Measurements from ENCODE around the gene TYR. TPM values are rescaled to one million over a fixed set of nuclear protein-coding genes. Genes with fewer than 3 reads are reported as not detected.
"Not testable (repeated sequence)": the region's sequence is repeated elsewhere in the genome, so short reads cannot be mapped to it uniquely, and the experiment has no call there.

The TYR gene
- total RNA-seq, 2 donors from 2014 or later, result not detected

DNA sequence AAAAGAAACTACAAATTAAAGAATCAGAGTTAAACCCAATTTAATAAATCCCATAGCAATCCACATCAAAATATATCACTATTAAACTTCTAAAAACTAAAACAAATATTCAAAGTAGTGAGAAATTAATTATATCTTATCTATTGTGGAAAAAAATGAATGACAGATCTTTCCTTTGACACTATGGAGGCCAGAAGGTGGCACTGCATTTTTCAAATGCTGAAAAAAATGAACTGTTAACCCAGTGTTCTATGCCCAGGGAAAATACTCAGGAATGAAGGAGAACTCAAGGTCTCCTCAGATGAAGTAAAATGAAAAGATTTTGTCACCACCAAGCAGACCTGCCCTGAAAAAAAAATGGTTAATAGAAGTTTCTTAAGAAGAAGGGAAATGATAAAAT is 27.7 kb downstream of the TYR start:
- H3K27me3 Mint-ChIP-seq, result no peaks in the 10 kb centered on the region
- H3K4me3 Mint-ChIP-seq, result no peak overlapping the region
- no peaks in the 10 kb centered on the region for H3K36me3 Mint-ChIP-seq
- ATAC-seq (no peak), DNase-seq (ENCODE audit: low spot score) (no peak)
- peaks cover 12% of the 10 kb centered on the region for H3K9me3 Mint-ChIP-seq
- no peak overlapping the region for H3K27ac Mint-ChIP-seq
- H3K4me1 Mint-ChIP-seq (ENCODE audit: low read depth in 2 of 2), result no peaks in the 10 kb centered on the region

DNA sequence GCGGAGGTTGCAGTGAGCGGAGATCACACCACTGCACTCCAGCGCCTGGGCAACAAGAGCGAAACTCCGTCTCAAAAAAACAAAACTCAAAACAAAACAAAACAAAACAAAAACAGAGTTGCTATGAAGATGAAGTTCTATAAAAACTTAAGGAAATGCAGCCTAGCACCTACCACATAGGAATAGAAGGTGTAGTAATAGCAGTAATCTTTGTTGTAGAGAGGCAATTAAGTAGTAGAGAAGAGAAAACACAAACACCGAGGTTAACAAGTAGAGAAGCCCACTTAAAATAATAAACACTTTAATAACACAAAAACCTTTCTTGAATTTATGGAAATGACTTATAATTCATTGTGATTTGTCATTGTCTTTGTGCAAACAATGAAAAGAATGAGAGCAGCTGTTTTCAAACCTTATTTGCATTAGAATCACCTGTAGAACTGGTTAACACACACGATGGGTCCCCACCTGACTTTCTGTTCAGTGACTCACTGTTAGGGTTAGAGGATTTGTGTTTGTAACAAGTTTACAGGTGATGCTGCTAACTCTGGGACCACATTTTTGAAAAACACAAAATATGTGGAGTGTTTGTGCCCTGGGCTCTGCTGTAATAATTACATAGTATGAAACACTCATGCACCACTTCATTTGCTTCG is 43.1 kb downstream of the TYR start:
- H3K36me3 Mint-ChIP-seq, result no peaks in the 10 kb centered on the region
- H3K4me1 Mint-ChIP-seq (ENCODE audit: low read depth in 2 of 2), result no peaks in the 10 kb centered on the region
- H3K4me3 Mint-ChIP-seq, result no peak overlapping the region
- no peak for DNase-seq (ENCODE audit: low spot score)
- no peaks in the 10 kb centered on the region for H3K27me3 Mint-ChIP-seq
- no peak for ATAC-seq
- no peak overlapping the region for H3K27ac Mint-ChIP-seq
- H3K9me3 Mint-ChIP-seq, result no peaks in the 10 kb centered on the region

GRCh38 chr11:89235083-89235482 is 57.4 kb downstream of the TYR start:
- Mint-ChIP-seq H3K9me3 (peaks cover 14% of the 10 kb centered on the region), H3K27me3 (no peaks in the 10 kb centered on the region), H3K36me3 (no peaks in the 10 kb centered on the region), H3K4me1 (ENCODE audit: low read depth in 2 of 2) (no peaks in the 10 kb centered on the region), H3K4me3 (no peak overlapping the region), H3K27ac (no peak overlapping the region)
- no peak for ATAC-seq
- no peak for DNase-seq (ENCODE audit: low spot score)

DNA sequence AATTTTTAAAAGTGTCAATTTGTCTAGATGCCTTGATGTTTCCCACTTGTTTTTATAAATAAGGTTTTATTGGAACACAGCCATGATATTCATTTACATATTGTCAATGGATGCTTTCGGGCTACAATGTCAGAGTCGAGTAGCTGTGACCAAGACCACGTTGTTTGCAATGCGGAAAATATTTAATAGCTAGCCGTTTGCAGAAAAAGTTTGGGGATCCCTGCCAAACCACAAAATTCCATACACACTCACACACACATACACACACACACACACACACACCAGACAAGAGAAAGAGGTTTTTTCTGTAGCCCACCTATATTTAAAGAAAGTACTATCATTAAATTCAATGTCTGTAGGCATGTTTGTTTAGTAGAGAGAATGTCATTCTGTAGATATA is 58.3 kb downstream of the TYR start:
- ATAC-seq (no peak), DNase-seq (ENCODE audit: low spot score) (no peak)
- no peak overlapping the region for H3K4me3 Mint-ChIP-seq
- H3K27ac Mint-ChIP-seq, result no peak overlapping the region
- peaks cover 16% of the 10 kb centered on the region for H3K9me3 Mint-ChIP-seq
- no peaks in the 10 kb centered on the region for H3K27me3 Mint-ChIP-seq
- H3K36me3 Mint-ChIP-seq, result no peaks in the 10 kb centered on the region
- H3K4me1 Mint-ChIP-seq (ENCODE audit: low read depth in 2 of 2), result no peaks in the 10 kb centered on the region

GRCh38 chr11:89247007-89247406 is 69.3 kb downstream of the TYR start:
- H3K27ac Mint-ChIP-seq; H3K4me3 Mint-ChIP-seq; H3K27me3 Mint-ChIP-seq; DNase-seq (ENCODE audit: low spot score); ATAC-seq; H3K4me1 Mint-ChIP-seq (ENCODE audit: low read depth in 2 of 2): not testable (repeated sequence)
- peaks cover 17% of the 10 kb centered on the region for H3K36me3 Mint-ChIP-seq
- H3K9me3 Mint-ChIP-seq, result peaks cover 13% of the 10 kb centered on the region

DNA sequence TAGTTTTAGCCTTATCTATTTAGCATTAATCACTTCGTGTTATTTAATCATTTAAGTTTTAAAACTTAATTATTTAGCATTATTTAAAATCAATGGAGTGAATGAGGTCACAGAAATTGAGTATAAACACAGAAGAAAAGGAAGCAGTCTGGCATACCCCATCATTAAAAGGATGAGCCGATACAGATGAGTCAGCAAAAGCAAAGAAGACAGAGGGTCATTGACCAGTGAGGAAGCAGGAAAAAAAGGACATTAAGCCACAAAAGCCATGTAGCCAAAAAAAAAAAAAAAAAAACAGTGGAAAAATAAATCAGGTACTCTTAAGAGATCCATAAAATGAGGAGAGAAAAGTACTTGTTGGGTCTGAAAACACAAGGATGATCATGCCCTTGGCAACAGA is 71.5 kb downstream of the TYR start:
- Mint-ChIP-seq H3K27ac (no peak overlapping the region), H3K4me3 (no peak overlapping the region), H3K27me3 (no peaks in the 10 kb centered on the region), H3K4me1 (ENCODE audit: low read depth in 2 of 2) (no peaks in the 10 kb centered on the region), H3K36me3 (peaks cover 17% of the 10 kb centered on the region), H3K9me3 (peaks cover 21% of the 10 kb centered on the region)
- DNase-seq (ENCODE audit: low spot score) (no peak), ATAC-seq (no peak)

DNA sequence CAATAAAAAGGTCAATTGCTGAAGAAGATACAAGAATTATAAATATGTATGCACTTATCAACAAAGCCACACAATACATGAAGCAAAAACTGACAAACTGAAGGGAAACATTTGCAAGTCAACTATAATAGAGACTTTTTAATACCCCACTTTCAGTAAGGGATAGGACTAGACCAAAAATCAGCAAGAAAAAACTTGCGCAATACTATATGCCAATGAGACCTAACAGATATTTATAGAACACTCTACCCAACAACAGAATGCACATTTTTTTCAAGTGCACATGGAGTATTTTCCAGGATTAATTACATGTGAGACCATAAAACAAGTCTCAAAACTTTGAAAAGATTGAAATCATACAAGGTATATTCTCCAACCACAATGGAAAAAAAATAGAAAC is 83.8 kb downstream of the TYR start:
- DNase-seq (ENCODE audit: low spot score); H3K9me3 Mint-ChIP-seq; H3K36me3 Mint-ChIP-seq; H3K4me3 Mint-ChIP-seq; H3K27ac Mint-ChIP-seq; H3K4me1 Mint-ChIP-seq (ENCODE audit: low read depth in 2 of 2); H3K27me3 Mint-ChIP-seq; ATAC-seq: not testable (repeated sequence)

- H3K36me3 Mint-ChIP-seq, result no peaks in the 10 kb centered on the region
- H3K4me1 Mint-ChIP-seq (ENCODE audit: low read depth in 2 of 2), result no peaks in the 10 kb centered on the region
- peaks cover 9% of the 10 kb centered on the region for H3K9me3 Mint-ChIP-seq
- no peak overlapping the region for H3K4me3 Mint-ChIP-seq
- ATAC-seq, result no peak
- H3K27ac Mint-ChIP-seq, result no peak overlapping the region
- no peak for DNase-seq (ENCODE audit: low spot score)
- no peaks in the 10 kb centered on the region for H3K27me3 Mint-ChIP-seq
Observed at GRCh38 chr11:89267660-89268302, 90.1 kb downstream of the TYR start.

- not testable (repeated sequence) for H3K4me3 Mint-ChIP-seq
- peaks cover 22% of the 10 kb centered on the region for H3K9me3 Mint-ChIP-seq
Observed at GRCh38 chr11:89272540-89273088, 94.9 kb downstream of the TYR start.

GRCh38 chr11:89273220-89273619 is 95.5 kb downstream of the TYR start:
- H3K36me3 Mint-ChIP-seq; H3K27me3 Mint-ChIP-seq; H3K27ac Mint-ChIP-seq; ATAC-seq; DNase-seq (ENCODE audit: low spot score); H3K4me1 Mint-ChIP-seq (ENCODE audit: low read depth in 2 of 2); H3K4me3 Mint-ChIP-seq: not testable (repeated sequence)
- peaks cover 27% of the 10 kb centered on the region for H3K9me3 Mint-ChIP-seq

More at GRCh38 chr11:89272540-89273088, 94.9 kb downstream of the TYR start:
- not testable (repeated sequence) for H3K4me1 Mint-ChIP-seq (ENCODE audit: low read depth in 2 of 2); H3K27ac Mint-ChIP-seq; H3K36me3 Mint-ChIP-seq; DNase-seq (ENCODE audit: low spot score); H3K27me3 Mint-ChIP-seq; ATAC-seq

DNA sequence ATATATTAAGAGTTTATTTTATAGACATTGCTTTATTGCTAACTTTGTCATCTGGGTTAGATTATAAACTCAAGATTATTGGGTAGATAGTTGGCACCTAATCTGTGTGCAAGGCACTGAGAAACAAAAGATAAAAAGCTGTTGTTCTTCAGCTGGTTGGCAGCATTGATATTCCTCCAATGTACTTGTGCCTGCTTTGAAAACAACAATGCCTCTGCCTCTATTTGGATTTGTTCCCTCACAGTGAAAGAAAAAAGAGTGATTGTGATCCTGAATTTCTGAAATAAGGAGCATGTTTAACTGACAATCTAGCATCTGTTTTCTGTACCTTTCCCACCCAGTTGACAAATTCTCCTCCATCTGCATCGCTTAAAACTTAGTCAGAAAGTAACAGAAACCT is 98.3 kb downstream of the TYR start:
- H3K36me3 Mint-ChIP-seq, result peaks cover 3% of the 10 kb centered on the region
- H3K9me3 Mint-ChIP-seq, result peaks cover 27% of the 10 kb centered on the region
- ATAC-seq, result no peak
- no peaks in the 10 kb centered on the region for H3K4me1 Mint-ChIP-seq (ENCODE audit: low read depth in 2 of 2)
- H3K27me3 Mint-ChIP-seq, result no peaks in the 10 kb centered on the region
- no peak overlapping the region for H3K27ac Mint-ChIP-seq
- H3K4me3 Mint-ChIP-seq, result no peak overlapping the region
- no peak for DNase-seq (ENCODE audit: low spot score)

GRCh38 chr11:89279176-89279575 is 101.5 kb downstream of the TYR start:
- no peak overlapping the region for H3K4me3 Mint-ChIP-seq
- ATAC-seq (no peak), DNase-seq (ENCODE audit: low spot score) (no peak)
- H3K27ac Mint-ChIP-seq, result no peak overlapping the region
- no peaks in the 10 kb centered on the region for H3K27me3 Mint-ChIP-seq
- peaks cover 29% of the 10 kb centered on the region for H3K9me3 Mint-ChIP-seq
- H3K4me1 Mint-ChIP-seq (ENCODE audit: low read depth in 2 of 2), result no peaks in the 10 kb centered on the region
- H3K36me3 Mint-ChIP-seq, result peaks cover 4% of the 10 kb centered on the region

DNA sequence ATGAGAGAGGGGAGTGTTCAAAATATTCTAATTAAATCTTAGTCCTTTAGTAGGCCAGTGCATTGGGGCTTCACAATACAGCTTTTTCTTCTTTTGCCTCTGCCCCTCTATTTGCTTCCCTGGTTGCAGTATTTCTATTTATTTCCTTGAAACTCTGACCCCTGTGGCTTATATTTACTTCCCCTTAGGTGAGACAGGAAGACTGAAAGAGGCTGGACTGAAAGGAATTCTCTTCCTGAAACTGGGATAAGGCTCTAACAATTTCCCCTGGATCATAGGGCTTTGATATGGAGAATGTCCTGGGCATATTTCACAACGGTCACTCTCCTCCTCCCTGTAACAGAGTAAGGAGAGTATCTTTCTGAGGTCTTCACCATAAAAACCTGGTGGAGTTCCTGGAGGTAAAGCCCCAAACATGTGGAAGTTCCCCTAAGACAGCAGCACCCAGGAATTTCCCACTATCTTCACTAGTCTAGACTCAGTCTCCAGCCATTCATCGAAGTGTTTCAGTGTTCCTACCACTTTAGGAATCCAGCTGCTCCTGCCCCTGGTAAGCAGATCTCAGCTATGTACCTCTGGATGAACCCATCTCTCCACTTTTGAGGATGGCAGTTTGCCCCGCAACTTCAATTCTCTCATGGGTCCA is 103.5 kb downstream of the TYR start:
- H3K4me1 Mint-ChIP-seq (ENCODE audit: low read depth in 2 of 2); H3K27ac Mint-ChIP-seq; H3K36me3 Mint-ChIP-seq; H3K4me3 Mint-ChIP-seq; DNase-seq (ENCODE audit: low spot score); H3K27me3 Mint-ChIP-seq; ATAC-seq: not testable (repeated sequence)
- peaks cover 24% of the 10 kb centered on the region for H3K9me3 Mint-ChIP-seq

- not testable (repeated sequence) for H3K4me3 Mint-ChIP-seq
Observed at GRCh38 chr11:89286601-89287000, 108.9 kb downstream of the TYR start.

More at GRCh38 chr11:89286601-89287000, 108.9 kb downstream of the TYR start:
- not testable (repeated sequence) for H3K4me1 Mint-ChIP-seq (ENCODE audit: low read depth in 2 of 2); DNase-seq (ENCODE audit: low spot score); H3K36me3 Mint-ChIP-seq; ATAC-seq; H3K27ac Mint-ChIP-seq; H3K27me3 Mint-ChIP-seq; H3K9me3 Mint-ChIP-seq

All from natural killer cell treated with Interleukin-12 subunit alpha and Interleukin-12 subunit beta and Interleukin-15 and Interleukin-18, amount 100 ng/mL, for 72 hours (primary cell).